GM19468 (cell line): ENCODE results near the gene TTLL11.
A peak's percentile ranks its signal among the peaks of the same experiment; 100 is the strongest.
"Not testable (repeated sequence)": the region's sequence is repeated elsewhere in the genome, so short reads cannot be mapped to it uniquely, and the experiment has no call there.

Source experiments
- ATAC-seq: cut with Tn5 transposase; IDR thresholded peaks from one replicate; pipeline ENCODE4 v1.9.1; 2021; ENCODE audit warnings: mild to moderate bottlenecking, moderate library complexity, moderate number of reproducible peaks; ENCODE audit not compliant: unreplicated experiment; ENCODE audit errors: extremely low read depth

TTLL11 gene

GRCh38 chr9:121984726-121985402 lies 108.2 kb downstream of the TTLL11 start:
- no peak for ATAC-seq

GRCh38 chr9:121983736-121984135 lies 109.4 kb downstream of the TTLL11 start:
- ATAC-seq, result no peak

DNA sequence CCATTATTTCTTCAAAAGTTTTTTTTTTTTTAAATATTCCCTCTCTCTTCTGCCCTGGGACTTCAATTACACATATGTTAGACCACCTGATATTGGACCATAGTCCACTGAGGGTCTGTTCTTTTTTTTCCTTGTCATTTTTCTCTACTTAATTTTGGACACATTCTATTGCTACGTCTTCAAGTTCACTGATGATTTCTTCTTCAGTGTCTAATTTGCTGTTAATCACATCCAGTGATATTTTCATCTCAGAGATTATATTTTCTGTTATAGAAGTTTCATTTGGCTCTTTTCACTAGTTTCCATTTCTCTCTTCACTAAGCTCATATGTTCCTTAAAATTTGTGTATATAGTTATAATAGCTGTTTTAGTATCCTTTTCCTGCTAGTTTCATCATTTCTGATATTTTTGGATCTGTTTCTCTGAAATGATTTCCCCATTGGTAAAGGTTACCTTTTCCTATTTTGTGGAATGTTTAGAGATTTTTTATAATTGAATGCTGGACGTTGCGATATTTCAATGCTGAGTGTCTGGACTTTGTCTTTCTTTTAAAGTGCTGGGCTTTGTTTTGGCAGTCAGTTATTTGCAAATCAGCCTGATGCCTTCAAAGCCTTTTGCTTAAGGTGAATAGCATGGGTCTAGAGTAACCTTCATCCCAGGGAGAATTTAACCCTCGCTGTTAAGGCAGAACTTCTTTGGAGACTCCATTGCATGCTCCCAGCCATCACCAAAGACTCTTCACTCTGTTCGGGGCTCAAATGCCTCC lies 111.8 kb downstream of the TTLL11 start:
- no peak for ATAC-seq

DNA sequence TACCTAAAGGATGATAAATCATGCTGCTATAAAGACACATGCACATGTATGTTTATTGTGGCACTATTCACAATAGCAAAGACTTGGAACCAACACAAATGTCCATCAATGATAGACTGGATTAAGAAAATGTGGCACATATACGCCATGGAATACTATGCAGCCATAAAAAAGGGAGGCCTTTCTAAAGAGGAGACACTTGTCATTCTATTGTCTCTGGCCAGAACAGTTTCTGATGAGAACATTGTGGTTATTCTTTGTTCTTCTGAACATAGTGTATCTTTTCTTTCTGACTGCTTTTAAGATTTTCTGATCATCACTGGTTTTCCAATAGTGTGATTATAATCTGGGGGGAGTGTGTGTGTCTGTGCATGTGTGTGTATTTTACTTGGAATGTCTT lies 112.4 kb downstream of the TTLL11 start:
- not testable (repeated sequence) for ATAC-seq

GRCh38 chr9:121979736-121980135 lies 113.4 kb downstream of the TTLL11 start:
- no peak for ATAC-seq

GRCh38 chr9:121976751-121977150 lies 116.4 kb downstream of the TTLL11 start:
- no peak for ATAC-seq

GRCh38 chr9:121975801-121976277 lies 117.3 kb downstream of the TTLL11 start:
- no peak for ATAC-seq

GRCh38 chr9:121974421-121974820 lies 118.7 kb downstream of the TTLL11 start:
- ATAC-seq, result no peak

DNA sequence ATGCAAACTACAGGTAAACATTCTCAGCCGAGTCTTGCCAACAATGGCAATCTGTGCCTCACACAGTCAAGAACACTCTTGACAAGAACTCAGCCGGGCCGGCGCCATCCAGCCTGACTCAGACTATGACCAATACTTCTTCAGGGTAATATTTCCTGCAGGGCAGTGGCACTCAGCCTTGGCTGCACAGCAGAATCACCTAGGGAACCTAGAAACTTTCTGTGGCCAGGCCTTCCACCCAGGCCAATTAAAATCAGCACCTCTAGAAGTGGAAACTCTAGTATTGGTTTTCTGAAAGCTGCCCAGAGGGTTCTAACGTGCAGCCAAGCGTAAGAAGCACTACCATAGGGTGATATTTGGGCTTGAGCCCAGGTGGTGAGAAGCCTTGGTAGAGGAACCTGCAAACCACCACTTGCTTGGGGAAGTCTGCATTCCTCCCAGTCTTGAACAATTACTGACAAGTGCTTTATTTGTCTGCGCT lies 120.6 kb downstream of the TTLL11 start:
- peak; percentile 71 for ATAC-seq

DNA sequence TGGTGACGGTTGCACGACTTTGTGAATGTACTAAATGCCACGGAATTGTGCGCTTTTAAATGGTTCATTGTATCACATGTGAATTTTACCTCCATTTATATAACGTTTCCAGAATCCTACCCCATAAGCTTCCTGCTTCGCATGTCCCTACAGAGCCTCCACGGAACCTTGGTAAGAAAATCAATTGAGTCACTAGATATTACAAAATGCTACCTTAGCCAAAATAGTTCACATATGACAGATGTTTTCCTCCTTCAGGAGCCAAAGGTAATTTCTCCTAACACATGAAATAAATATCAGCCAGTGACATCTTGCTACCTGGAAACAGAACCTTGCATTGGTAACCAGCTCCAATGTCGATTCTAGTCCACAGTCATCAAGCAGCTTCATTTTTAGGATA lies 125.1 kb downstream of the TTLL11 start:
- no peak for ATAC-seq

GRCh38 chr9:121966706-121967105 lies 126.4 kb downstream of the TTLL11 start:
- no peak for ATAC-seq

DNA sequence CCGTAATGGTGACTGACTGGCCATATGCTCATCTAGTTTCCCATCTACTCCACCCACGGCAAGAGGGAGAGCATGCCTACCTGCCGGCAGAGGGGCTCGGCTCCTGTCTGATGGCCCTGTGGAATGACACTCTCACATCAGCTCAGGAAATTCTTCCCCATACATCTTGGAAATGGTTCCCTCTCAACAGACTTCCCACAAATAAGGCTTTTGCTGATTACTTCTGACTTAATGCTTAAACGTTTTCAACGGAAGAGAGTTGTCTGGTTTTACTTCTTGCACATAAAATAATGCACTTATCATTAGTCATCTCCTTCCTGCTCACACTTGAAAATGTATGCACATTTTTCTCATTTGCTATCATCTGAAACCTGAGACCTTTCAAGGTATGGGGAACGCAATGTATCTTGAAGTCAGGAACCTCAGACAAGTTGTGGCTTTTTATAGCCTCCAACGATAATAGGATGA lies 129.5 kb downstream of the TTLL11 start:
- no peak for ATAC-seq

DNA sequence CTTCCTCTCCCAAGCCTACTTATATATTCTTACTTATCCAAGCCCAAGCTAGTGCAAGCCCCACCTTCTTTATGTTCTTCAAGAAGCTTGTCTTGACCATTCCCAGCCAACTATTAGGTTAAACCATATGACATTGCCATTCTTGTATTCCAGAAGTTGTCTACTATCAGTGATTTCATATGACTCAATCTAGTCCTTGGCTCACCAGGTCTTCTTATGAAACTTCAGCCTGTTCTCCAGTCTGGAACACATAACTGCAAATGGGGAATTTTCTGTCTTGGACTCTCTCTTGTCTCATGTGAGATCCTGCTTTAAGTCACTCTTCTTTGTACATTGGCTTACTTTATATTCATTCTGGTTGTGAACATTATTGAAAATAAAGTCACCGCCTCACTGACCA lies 130.7 kb downstream of the TTLL11 start:
- ATAC-seq, result no peak

DNA sequence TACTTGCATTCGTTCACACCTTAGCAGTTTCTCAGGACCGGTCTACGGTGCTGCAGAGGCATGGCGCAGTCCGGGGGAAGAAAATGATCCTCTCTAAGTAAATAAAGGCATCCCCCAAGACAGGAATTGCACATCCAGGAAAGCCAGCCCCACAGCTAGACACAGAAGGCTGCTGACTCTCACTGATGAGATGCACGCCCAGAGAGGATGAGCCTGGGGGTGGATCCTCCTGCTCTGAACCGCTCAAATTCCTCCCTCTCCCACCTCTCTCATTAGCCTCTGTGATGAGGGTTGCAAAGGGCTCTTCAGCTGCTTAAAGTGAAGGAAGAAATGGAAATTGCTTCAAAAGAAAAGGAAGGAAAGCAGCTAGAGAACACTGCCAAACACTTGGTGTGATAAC lies 132.4 kb downstream of the TTLL11 start:
- ATAC-seq, result no peak

- ATAC-seq, result no peak
Observed at GRCh38 chr9:121958530-121958929, 134.6 kb downstream of the TTLL11 start.

- ATAC-seq, result no peak
Observed at GRCh38 chr9:121956808-121957207, 136.3 kb downstream of the TTLL11 start.

GRCh38 chr9:121955649-121956048 lies 137.5 kb downstream of the TTLL11 start:
- no peak for ATAC-seq

DNA sequence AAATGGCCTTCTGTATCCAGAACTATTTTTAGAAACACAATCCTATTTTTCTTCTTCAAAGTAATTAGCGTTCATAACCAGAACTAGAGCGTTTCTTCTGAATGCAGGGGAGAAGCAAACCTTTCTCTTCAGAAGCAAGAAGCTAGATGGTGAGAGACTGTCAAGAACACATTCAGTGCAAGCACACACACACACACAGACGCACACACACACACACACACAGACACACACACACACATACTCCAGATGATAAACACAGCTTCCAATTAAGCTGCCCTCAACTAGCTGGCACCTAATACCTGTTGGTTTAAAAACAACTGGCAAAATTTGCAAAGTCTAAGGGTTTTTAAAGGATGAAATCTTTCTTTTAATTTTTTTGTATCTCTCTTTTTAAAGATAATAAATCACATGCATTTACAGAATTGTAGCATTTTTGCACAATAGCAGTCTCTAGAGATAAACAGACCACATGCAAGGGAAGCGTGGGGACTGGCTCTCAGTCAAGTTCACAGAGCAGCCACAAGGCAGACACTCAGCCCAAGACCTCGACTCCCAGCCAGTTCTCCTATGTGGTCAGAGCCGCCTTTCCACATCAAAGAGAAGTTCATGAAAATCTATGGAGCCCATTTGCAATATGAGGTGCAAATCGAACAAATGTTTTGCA lies 138.5 kb downstream of the TTLL11 start:
- no peak for ATAC-seq

DNA sequence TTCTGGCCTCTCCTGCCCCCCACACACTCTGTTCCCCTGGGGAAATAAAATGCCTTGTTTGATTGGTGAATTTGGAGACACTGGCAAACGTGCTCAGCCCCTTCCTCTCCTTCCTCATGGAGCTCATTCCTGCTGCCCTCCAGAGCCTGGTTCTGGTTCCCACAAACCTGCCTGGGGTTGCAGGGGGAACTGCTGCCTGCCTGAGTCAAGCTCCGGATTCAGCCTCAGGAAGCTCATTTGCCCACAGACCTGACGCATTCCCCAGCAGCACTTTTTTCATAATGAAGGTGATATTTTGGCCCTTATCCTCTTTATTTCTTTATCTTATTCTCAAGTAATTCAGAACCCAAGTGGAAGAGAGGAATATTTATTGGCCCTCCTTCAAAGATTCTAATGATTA lies 140.5 kb downstream of the TTLL11 start:
- no peak for ATAC-seq

GRCh38 chr9:121950866-121951265 lies 142.2 kb downstream of the TTLL11 start:
- no peak for ATAC-seq

GRCh38 chr9:121950441-121950840 lies 142.7 kb downstream of the TTLL11 start:
- no peak for ATAC-seq
